Measurements from ENCODE around the gene C19orf47.

GRCh38 chr19:40360020-40360707 lies 12.0 kb upstream of the C19orf47 start:
- TF ChIP-seq CTCF (IDR thresholded peaks at IDR 0.05 in 2 of 3, conservative IDR thresholded peaks at IDR 0.05 in 1 of 3; ENCODE audit: borderline replicate concordance in 1 of 3, insufficient read depth in 1 of 3, low read depth in 2 of 3, low read length in 2 of 3): no peak
- TF ChIP-seq JUND (IDR thresholded peaks at IDR 0.05): no peak
- TF ChIP-seq ATF3 (IDR thresholded peaks at IDR 0.05): no peak
